Calu3 (cell line): ENCODE results near the gene OPCML. TPM values are rescaled to one million over a fixed set of nuclear protein-coding genes. Genes with fewer than 3 reads are reported as not detected.

ENCODE experiments used
- BruUV-seq: library from RNA; stranded (reverse); fragments of 400-500 nt; replicated peaks from 2 replicates; lab custom pipeline; 2021; lab: Mats Ljungman, UMichigan
- CTCF ChIA-PET: fragments of 300-600 bp; sonication (Branson Sonifier 250); formaldehyde crosslinking; loops from one replicate; lab custom pipeline; 2022; ENCODE audit warnings: antibody characterized with exemption; lab: Charles Lee
- DNase-seq: peaks from one replicate; pipeline ENCODE4 v3.0.0; 2022
- H3K27ac Mint-ChIP-seq: one replicate; pipeline ENCODE4 v1.8.0; 2022; ENCODE audit warnings: mixed read lengths; ENCODE audit not compliant: unreplicated experiment
- H3K27me3 Mint-ChIP-seq: one replicate; pipeline ENCODE4 v1.8.0; 2022; ENCODE audit warnings: mixed read lengths; ENCODE audit not compliant: unreplicated experiment
- H3K36me3 Mint-ChIP-seq: one replicate; pipeline ENCODE4 v1.8.0; 2022; ENCODE audit warnings: mild to moderate bottlenecking, moderate library complexity, mixed read lengths; ENCODE audit not compliant: insufficient read depth, unreplicated experiment
- H3K4me1 Mint-ChIP-seq: one replicate; pipeline ENCODE4 v1.8.0; 2022; ENCODE audit warnings: mild to moderate bottlenecking, low read depth, mixed read lengths; ENCODE audit not compliant: unreplicated experiment
- H3K4me3 Mint-ChIP-seq: one replicate; pipeline ENCODE4 v1.8.0; 2022; ENCODE audit warnings: mild to moderate bottlenecking, low read depth, moderate library complexity, mixed read lengths; ENCODE audit not compliant: unreplicated experiment
- H3K9me3 Mint-ChIP-seq: one replicate; pipeline ENCODE4 v1.8.0; 2022; ENCODE audit warnings: low read depth, mixed read lengths; ENCODE audit not compliant: unreplicated experiment
- CTCF ChIP-seq: fragments of 200-600 bp; IDR thresholded peaks from one replicate; pipeline ENCODE4 v1.8.0; 2022; ENCODE audit warnings: antibody characterized with exemption; ENCODE audit not compliant: unreplicated experiment
- intact Hi-C: fragments of 100-400 bp; cut with micrococcal nuclease; formaldehyde crosslinking; loops from one replicate; pipeline ENCODE4 v1.10.0; 2022; ENCODE audit not compliant: unreplicated experiment
- total RNA-seq: library from RNA; stranded (reverse); gene quantifications from 2 replicates; pipeline ENCODE4 v1.2.3, GENCODE V29; 2022

Gene OPCML
- total RNA-seq, 1 experiment from 2014 or later, result not detected

GRCh38 chr11:132866783-132867545, 665.3 kb downstream of the OPCML start:
- H3K27me3 Mint-ChIP-seq, result no peaks in the 10 kb centered on the region
- BruUV-seq, result no TSS peak
- CTCF ChIA-PET, result no interaction called here
- TF ChIP-seq CTCF, result no peak
- H3K4me1 Mint-ChIP-seq, result no peaks in the 10 kb centered on the region
- H3K9me3 Mint-ChIP-seq, result peaks cover 14% of the 10 kb centered on the region
- intact Hi-C loops, result no loop called here
- H3K36me3 Mint-ChIP-seq, result no peaks in the 10 kb centered on the region
- no peak for DNase-seq
- H3K27ac Mint-ChIP-seq, result no peak overlapping the region
- H3K4me3 Mint-ChIP-seq, result no peak overlapping the region

- no peaks in the 10 kb centered on the region for H3K27me3 Mint-ChIP-seq
- no peak for DNase-seq
- H3K36me3 Mint-ChIP-seq, result no peaks in the 10 kb centered on the region
- no TSS peak for BruUV-seq
- CTCF ChIA-PET, result no interaction called here
- H3K4me1 Mint-ChIP-seq, result no peaks in the 10 kb centered on the region
- peaks cover 11% of the 10 kb centered on the region for H3K9me3 Mint-ChIP-seq
- H3K27ac Mint-ChIP-seq, result no peak overlapping the region
- no peak for TF ChIP-seq CTCF
- intact Hi-C loops, result no loop called here
- no peak overlapping the region for H3K4me3 Mint-ChIP-seq
Observed at GRCh38 chr11:132865623-132866022, 666.7 kb downstream of the OPCML start.

GRCh38 chr11:132864811-132865576, 667.3 kb downstream of the OPCML start:
- no TSS peak for BruUV-seq
- no peak overlapping the region for H3K4me3 Mint-ChIP-seq
- no peaks in the 10 kb centered on the region for H3K4me1 Mint-ChIP-seq
- no peak for TF ChIP-seq CTCF
- peaks cover 8% of the 10 kb centered on the region for H3K9me3 Mint-ChIP-seq
- H3K27me3 Mint-ChIP-seq, result no peaks in the 10 kb centered on the region
- CTCF ChIA-PET, result no interaction called here
- no peak for DNase-seq
- intact Hi-C loops, result no loop called here
- no peaks in the 10 kb centered on the region for H3K36me3 Mint-ChIP-seq
- H3K27ac Mint-ChIP-seq, result no peak overlapping the region

GRCh38 chr11:132862933-132863332, 669.4 kb downstream of the OPCML start:
- CTCF ChIA-PET, result no interaction called here
- Mint-ChIP-seq H3K27ac (no peak overlapping the region), H3K9me3 (peaks cover 4% of the 10 kb centered on the region), H3K36me3 (no peaks in the 10 kb centered on the region), H3K4me1 (no peaks in the 10 kb centered on the region), H3K4me3 (no peak overlapping the region), H3K27me3 (no peaks in the 10 kb centered on the region)
- intact Hi-C loops, result no loop called here
- no peak for DNase-seq
- no TSS peak for BruUV-seq
- TF ChIP-seq CTCF, result no peak
